ENCODE measurements around the gene ITPR1.

The ITPR1 gene

DNA sequence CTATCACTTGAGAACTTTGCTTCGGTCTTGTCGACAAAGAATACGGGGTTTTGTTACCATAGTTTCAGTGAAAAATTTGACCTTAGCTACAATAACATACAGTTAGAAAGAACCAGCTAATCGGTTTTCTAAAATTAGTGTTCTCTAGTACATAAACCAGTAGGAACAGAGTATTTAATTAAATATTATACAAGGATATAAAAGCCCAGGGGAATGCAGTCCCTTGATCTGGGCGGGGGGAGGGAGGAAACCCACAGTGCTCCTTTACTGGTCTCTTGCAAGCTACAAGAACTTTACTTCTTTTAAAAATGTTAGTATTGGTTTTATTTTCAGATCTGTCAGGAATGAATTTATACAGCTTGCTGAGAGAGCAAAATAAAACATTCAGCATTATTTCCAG is 41.8 kb downstream of the ITPR1 start:
- DNase-seq = no peak

DNA sequence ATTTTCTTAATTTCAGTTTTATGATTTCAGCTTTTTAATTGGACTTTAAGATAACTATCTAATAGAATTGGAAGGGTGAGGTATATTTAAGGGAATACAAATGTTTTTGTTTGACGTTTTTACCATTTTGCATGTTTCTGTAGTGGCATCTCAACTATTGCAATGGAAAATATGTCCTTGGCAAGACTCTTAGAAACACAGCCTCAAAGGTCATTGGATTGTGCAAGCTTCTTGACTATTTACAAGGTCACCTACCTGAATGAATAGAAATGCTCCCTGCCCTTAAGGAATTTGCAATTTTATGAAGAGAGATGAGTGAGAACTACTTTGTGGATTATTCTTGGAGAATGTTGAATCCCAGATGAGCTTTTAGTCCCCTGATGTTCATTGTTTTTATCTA is 43.1 kb downstream of the ITPR1 start:
- DNase-seq = no peak

DNA sequence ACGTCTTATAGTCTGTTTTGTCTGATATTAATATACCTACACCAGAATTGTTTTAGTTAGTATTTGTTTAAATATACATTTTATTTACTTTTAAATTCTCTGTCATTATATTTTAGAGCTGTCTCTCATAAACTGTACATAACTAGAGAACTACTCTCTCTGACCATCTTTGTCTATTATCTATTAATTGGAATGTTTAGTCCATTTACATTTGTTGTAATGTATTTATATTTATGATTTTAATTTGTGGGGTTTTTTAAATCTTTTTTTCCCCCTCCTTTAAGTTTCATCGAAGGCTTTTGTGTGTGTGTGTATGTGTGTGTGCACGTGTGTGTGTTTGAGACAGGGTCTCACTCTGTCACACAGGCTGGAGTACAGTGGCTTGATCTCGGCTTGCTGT is 47.1 kb downstream of the ITPR1 start:
- DNase-seq = no peak

- no peak for DNase-seq
Observed at GRCh38 chr3:4543110-4543509, 50.0 kb downstream of the ITPR1 start.

DNA sequence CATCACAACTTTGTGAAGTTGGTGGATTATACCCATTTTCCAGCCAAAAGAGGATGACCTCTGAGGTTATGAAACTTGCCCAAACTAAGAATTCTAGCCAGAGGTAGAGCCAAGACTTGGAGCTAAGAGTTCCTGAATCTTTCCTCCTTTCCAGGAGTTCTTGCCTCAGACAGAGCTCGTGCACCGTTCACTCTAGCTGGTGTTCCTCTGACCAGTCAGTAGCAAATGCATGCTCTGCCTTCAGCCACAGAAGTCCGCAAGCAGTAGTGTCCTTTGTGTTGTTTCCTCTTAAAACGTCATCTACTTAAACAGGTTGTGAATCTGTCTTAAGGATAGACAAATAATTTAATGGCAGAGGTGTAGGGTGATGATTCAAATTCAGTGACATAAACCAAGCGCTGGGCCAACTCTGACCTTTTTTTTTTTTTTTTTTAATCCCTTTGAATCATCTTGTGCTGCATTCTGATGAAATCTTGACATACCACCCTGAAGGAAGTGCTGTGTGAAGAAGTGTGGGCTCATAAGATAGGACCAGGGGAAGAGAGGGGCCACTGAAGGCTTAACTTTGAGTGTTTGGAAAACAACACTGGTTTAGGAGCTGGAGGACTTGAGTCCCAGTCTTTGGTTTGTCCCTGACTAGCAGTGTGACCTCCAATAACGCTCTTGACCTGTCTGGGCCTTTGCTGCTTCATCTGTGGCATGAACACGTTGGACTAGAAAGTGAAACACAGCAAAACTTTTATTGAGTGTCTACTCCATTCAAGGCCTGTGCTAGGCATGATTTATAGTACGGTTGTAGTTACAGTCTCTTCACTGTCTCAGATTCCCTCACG is 53.4 kb downstream of the ITPR1 start:
- no peak for DNase-seq

DNA sequence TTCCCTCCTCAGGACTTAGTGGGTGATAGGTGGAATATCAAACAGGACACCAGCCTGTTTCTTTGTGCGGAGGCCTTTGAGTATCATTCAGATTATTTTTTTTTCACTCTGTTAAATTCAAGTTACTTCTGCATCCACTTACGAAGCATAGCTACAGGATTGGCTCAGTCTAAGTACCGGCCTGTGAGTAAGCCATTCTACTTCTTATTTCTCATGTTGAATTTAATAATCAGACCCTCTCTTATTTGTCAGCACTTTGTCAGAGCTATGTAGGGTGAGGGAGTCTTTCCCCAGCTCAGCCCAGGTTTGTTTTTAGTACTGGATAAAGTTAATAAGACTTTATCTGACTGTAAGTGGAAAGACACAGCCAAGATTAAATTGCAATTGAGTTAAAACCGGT is 54.7 kb downstream of the ITPR1 start:
- DNase-seq = no peak

GRCh38 chr3:4548356-4548755 is 55.2 kb downstream of the ITPR1 start:
- DNase-seq = no peak

- DNase-seq = no peak
Observed at GRCh38 chr3:4548780-4549179, 55.6 kb downstream of the ITPR1 start.

DNA sequence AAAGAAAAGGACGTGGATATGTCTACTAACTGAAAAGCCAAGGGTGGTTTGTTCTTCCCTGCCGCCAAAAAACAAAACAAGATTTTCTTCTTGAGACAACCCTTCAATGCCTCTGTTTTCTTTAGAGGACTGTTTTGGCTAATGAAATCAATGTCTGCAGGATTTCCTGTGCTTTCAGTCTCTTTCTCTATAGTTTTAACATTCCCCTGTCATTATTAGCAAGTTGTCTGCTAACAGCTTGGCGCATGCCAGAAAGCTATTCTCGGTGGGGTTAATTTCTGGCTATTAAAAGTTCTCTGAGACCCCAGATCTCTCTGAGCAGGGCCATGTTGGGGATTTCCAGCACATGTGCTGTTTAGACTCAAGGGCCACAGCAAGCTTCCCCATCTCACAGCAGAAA is 56.7 kb downstream of the ITPR1 start:
- no peak for DNase-seq

GRCh38 chr3:4551051-4551711 is 58.0 kb downstream of the ITPR1 start:
- no peak for DNase-seq

DNA sequence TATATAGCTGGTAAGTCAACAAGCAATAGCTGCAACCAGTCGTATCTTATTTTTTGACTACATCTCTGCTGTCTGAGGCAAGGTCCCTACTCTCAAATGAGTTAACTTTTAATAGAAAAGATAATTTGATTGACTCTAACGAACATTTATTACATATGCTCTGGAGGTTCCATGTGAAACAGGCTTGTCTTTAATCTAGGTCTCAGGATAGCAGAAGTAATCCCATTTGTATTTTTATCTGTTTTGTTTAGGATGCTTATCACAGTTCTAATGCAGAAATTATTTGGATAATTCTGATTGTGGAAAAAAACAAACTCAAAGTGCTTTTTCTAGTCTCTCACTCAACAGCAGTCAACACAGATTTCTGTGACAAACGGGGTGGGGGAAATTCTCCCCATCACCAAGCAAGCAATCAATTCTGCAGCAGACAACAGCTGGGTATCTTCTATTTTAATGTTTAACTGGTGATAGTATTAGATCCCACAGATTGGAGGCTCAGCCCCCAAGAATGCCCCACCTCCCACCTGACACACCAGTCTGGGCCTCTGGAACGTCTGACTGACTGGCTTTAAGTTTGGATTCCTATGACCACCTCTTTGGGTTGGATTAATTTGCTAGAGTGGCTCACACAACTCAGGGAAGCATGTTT is 58.8 kb downstream of the ITPR1 start:
- no peak for DNase-seq

DNA sequence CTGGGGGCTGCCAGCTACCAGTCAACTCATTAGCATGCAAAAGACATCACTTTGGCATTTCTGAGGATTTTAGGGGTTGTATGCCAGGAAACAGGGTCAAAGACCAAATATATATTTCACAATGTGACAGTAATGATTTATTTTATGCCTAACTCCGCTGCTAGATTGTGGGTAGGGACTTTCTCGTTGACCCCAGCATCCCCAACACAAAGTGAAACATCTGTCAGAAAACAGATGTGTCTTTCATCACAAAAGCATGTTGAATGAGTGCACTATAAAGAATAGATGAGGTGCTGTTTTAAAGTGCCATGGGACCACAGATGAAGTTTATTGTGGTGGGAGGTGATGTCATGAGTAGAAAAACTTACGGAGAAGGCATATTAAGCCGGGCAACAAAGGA is 59.7 kb downstream of the ITPR1 start:
- no peak for DNase-seq

DNA sequence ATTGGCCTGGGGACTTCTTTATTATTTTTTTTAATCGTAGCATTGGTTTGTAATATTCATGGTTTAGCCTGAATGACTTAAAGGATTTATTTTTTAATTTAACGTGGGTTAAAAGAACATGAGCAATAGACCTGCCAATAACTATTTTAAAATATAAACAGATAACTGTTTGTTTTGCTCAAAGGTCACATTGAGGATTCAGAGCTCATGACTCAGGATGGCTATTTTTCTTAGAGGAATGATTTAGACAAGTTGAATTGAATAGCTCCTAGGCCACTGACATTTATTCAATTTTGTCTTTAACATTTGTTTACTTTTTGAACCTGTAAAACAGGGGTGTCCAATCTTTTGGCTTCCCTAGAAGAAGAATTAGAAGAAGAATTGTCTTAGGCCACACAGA is 68.5 kb downstream of the ITPR1 start:
- DNase-seq = no peak

DNA sequence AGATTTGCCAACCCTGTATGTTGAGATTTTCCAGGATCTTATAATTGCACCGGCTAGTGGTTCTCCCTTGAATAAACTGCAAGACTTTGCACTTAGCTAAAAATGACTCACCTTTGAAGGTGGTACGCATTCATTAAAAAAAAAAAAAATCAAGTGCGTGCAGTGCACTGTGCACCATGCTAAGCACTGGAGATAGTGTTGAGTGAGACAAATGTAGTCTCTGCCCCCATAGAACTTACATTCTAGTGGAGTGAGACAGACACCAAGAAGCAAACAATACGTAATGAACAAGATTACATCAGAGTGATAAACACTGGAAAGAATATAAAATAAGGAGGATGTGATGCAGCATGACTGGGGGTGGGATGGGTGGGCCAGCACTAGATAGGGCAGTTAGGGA is 69.4 kb downstream of the ITPR1 start:
- no peak for DNase-seq

DNA sequence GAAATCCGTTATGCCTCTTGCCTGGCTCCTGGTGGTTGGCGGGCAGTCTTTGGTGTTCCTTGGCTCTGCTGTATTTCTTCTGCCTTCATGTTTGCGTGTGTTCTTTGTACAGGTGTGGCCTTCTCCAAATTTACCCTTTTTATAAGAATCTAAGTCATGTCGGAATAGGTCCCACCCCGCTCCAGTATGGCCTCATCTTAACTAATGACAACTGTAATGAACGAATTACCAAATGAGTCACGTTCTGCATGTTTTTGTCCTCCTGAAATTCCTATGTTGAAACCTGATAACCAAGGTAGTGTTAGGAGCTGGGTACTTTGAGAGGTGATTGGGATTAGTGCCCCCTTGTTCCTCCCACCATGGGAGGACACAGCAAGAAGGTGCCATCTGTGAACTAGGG is 71.1 kb downstream of the ITPR1 start:
- DNase-seq = no peak

GRCh38 chr3:4564928-4565586 is 71.9 kb downstream of the ITPR1 start:
- DNase-seq = no peak

DNA sequence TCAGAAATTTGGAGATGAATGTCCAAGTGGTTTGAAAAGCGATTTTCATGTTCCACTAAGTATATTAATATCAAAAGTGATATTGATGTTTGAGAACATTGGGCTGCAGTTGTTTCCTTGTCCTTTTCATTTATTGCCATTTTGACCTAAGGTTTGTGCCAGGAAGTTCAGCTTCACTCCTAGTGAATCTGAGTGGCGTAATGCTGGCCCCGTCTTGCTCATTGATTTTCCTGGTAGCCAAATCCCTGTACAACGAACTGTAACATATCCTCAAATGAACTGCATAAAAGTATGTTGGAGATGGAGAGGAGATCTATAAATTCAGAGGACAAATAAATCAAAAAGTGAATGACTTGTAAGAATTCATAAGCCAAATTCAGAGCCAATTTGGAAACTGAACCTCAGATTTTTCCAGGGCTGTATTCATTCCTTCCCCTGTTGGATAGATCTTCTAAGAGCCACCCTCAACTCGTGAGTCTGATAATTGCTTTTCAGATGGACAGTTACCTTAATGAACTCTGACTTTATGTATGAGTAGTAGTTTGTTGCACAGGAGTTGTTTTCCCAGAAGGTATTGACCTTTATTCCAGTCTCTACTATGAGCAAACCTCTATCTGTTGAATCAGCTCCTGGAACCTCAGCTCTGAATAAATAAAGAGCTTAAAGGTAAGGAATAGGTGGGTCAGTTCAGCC is 72.8 kb downstream of the ITPR1 start:
- DNase-seq = no peak

DNA sequence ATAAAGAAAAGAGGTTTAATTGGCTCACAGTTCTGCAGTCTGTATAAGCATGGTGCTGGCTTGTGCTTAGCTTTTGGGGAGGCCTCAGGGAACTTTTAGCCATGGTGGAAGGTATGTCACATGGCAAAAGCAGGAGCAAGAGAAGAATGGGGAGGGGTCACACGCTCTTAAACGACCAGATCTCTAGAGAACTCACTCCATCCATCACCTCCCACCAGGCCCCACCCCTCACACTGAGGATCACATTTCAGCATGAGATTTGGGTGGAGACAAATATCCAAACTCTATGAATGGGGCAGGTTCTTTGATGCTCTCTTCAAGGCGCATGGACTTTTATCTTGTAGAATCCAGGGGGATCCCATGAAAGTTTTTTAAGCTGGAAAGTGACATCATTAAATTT is 75.7 kb downstream of the ITPR1 start:
- DNase-seq = no peak

GRCh38 chr3:4570840-4571621 is 77.9 kb downstream of the ITPR1 start:
- DNase-seq = no peak

DNA sequence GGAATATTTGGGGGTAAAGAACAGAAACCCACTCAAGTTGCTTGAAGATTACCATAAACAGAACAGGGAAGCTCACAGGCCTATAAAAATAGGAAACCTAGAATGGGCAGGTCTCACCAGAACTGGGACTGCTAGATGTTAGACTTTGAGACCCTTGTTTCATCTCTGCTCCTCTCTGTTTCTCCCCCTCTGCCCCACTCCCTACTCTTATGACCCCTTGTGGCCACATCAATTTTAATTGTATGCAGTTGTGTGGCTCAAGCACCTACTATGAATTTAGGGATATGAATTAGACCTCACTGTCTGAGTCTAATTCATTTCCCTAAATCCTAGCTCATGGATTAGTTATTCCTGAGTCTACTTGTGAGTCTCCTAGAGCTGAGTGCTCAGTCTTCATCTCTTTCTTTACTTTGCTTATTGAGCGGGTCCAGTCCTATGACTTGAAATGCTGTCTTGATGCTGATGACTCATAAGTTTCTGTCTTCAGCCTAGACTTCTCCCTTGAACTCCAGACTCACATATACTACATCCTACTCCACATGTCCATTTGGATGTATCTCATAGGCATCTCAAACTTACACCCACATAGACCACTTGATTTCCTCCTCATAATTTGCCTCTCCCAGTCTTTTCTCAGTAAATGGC is 78.7 kb downstream of the ITPR1 start:
- no peak for DNase-seq

DNA sequence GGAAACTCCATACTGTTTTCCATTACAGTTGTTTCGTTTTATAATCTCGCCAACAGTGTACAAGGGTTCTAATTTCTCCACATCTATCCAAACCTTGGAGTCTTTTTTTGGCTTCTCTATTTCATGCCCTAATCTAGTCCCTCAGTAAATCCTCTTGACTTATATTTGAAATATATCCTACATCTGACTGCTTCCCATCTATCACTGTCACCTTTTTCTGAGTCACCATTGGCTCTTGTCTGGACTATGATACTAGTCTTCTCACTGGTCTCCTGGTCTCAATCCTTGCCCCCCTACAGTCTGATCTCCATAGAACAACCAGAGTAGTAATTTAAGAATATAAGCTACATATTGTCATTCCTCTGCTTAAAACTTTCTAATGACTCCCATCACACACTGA is 80.0 kb downstream of the ITPR1 start:
- DNase-seq = no peak
